Naive thymus-derived CD4-positive, alpha-beta T cell (primary cell): ENCODE measurements around the gene SIPA1L3. TPM values are rescaled to one million over a fixed set of nuclear protein-coding genes. Genes with fewer than 3 reads are reported as not detected.

ENCODE experiments used
- ATAC-seq: fragments of 150-1000 bp; cut with Tn5 transposase; 2 replicates; pipeline ENCODE4 v1.10.0; 2021; ENCODE audit warnings: mild to moderate bottlenecking, moderate library complexity
- CTCF ChIA-PET: fragments of 350-600 bp; sonication (Branson Sonifier 250); formaldehyde crosslinking; loops from one replicate; lab custom pipeline; 2021; ENCODE audit warnings: antibody characterized with exemption; lab: Charles Lee
- POLR2A ChIA-PET: fragments of 350-600 bp; sonication (Branson Sonifier 250); formaldehyde crosslinking; loops from one replicate; lab custom pipeline; 2021; ENCODE audit warnings: antibody characterized with exemption, inconsistent platforms; lab: Charles Lee
- DNase-seq, 9 donors: peaks; one replicate each; pipeline versions ENCODE4 v3.0.0 to v3.0.0-alpha.2; 2020 to 2022; ENCODE audit warnings: mixed read lengths in 1 of 9
- H3K27ac ChIP-seq: one replicate; pipeline ENCODE4 v1.7.0; 2013; ENCODE audit warnings: mild to moderate bottlenecking, low read depth, low read length, moderate library complexity
- H3K27me3 ChIP-seq, 2 donors: one replicate each; pipeline ENCODE4 v1.7.0; 2013; ENCODE audit warnings: low read length in 2 of 2, mild to moderate bottlenecking in 2 of 2, moderate library complexity in 2 of 2; ENCODE audit not compliant: control insufficient read depth in 2 of 2, insufficient read depth in 2 of 2
- H3K36me3 ChIP-seq, 3 experiments: 1 replicate in 2 of 3; 2 replicates in 1 of 3; pipeline ENCODE4 v1.7.0; 2013; ENCODE audit warnings: low read length in 3 of 3, mild to moderate bottlenecking in 3 of 3, moderate library complexity in 1 of 3; ENCODE audit not compliant: insufficient read depth in 3 of 3, control insufficient read depth in 2 of 3
- H3K4me1 ChIP-seq, 2 donors: one replicate each; pipeline ENCODE4 v1.7.0; 2013; ENCODE audit warnings: low read length in 2 of 2, mild to moderate bottlenecking in 2 of 2, moderate library complexity in 1 of 2; ENCODE audit not compliant: control insufficient read depth in 2 of 2, insufficient read depth in 2 of 2
- H3K4me3 ChIP-seq: 2 replicates; pipeline ENCODE4 v1.7.0; 2013; ENCODE audit warnings: mild to moderate bottlenecking, low read length
- H3K9me3 ChIP-seq, 3 experiments: 1 replicate in 2 of 3; 2 replicates in 1 of 3; pipeline ENCODE4 v1.7.0; 2013; ENCODE audit warnings: low read length in 3 of 3; ENCODE audit not compliant: control insufficient read depth in 2 of 3
- H3K27ac Mint-ChIP-seq, 9 donors: one replicate each; pipeline ENCODE4 v1.8.0; 2020 to 2022; ENCODE audit warnings: mixed read lengths in 9 of 9, mild to moderate bottlenecking in 8 of 9, moderate library complexity in 5 of 9, inconsistent platforms in 2 of 9
- H3K27me3 Mint-ChIP-seq, 5 donors: one replicate each; pipeline ENCODE4 v1.8.0; 2021 to 2022; ENCODE audit warnings: mixed read lengths in 5 of 5, mild to moderate bottlenecking in 1 of 5
- H3K36me3 Mint-ChIP-seq, 5 donors: one replicate each; pipeline ENCODE4 v1.8.0; 2020 to 2022; ENCODE audit warnings: mixed read lengths in 5 of 5, mild to moderate bottlenecking in 3 of 5, inconsistent platforms in 1 of 5
- H3K4me1 Mint-ChIP-seq, 7 donors: one replicate each; pipeline ENCODE4 v1.8.0; 2020 to 2022; ENCODE audit warnings: mixed read lengths in 7 of 7, mild to moderate bottlenecking in 3 of 7, inconsistent platforms in 1 of 7
- H3K4me3 Mint-ChIP-seq, 10 donors: one replicate each; pipeline ENCODE4 v1.8.0; 2020 to 2022; ENCODE audit warnings: mild to moderate bottlenecking in 10 of 10, mixed read lengths in 10 of 10, moderate library complexity in 6 of 10, inconsistent platforms in 2 of 10
- H3K9me3 Mint-ChIP-seq, 11 donors: one replicate each; pipeline ENCODE4 v1.8.0; 2020 to 2022; ENCODE audit warnings: mixed read lengths in 11 of 11, mild to moderate bottlenecking in 4 of 11, inconsistent platforms in 1 of 11, moderate library complexity in 1 of 11
- intact Hi-C, 2 donors: fragments of 100-400 bp; cut with micrococcal nuclease; formaldehyde crosslinking; loops; one replicate each; pipeline ENCODE4 v1.15.1; 2023
- polyA plus RNA-seq, 2 donors: library from polyadenylated mRNA; unstranded; fragments of 300-500 nt; fragmentation: Illumina TruSeq; gene quantifications; one replicate each; pipeline ENCODE4 v1.2.3, GENCODE V29; 2021
- total RNA-seq, 6 experiments: library from RNA in 5 of 6; stranded (reverse) in 5 of 6; gene quantifications; 1 replicate in 5 of 6; 2 replicates in 1 of 6; pipeline ENCODE4 v1.2.3 and lab custom pipeline; 2021 to 2026

The SIPA1L3 gene
- total and polyA plus RNA-seq, 7 experiments from 2014 or later, result 0.91 to 38.7 (median 22.5) TPM

GRCh38 chr19:38120471-38121025, 213.5 kb downstream of the SIPA1L3 start:
- CTCF ChIA-PET, result no interaction called here

DNA sequence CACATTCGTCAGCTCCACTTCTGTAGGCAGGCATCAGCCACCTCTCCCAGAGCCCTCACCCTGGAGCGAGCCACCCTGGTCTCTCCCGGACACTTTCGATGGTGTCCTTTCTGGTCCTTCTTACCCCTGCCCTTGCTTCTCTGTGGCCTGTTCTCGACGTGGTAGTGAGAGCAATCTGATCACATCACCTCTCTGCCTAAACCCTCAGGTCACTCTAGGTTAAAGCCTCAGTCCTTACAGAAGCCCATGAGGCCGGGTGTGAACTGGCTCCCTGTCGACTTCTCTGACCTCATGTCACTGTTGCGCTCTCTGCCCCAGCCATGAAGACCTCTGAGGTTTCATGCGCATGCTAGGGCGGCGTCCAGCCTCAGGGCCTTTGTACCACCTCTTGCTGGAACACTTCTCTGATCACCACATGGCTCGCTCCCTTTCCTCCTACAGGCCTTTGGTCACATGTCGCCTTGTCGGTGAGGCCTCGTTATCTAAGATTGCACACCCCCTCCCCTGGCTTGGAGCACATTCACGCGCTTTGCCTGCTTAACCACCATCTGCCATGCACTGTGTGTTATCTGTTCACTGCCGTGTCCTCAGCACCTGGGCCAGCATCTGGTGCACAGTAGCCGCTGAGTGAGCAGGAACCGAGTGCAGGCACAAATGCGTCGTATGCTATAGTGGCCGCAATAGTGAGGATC, 215.5 kb downstream of the SIPA1L3 start:
- Mint-ChIP-seq H3K36me3 (peaks cover 20 to 57% (median 42%) of the 10 kb centered on the region in 5 donors), H3K4me3 (peak overlapping the region in 1 of 10 donors; percentile 25), H3K4me1 (peaks cover 0 to 2% (median 0%) of the 10 kb centered on the region in 7 donors), H3K27ac (no peak overlapping the region), H3K27me3 (no peaks in the 10 kb centered on the region), H3K9me3 (peaks cover 0 to 36% (median 21%) of the 10 kb centered on the region in 11 donors)
- Histone ChIP-seq H3K4me3 (no peak overlapping the region), H3K27me3 (no peaks in the 10 kb centered on the region), H3K27ac (no peak overlapping the region), H3K4me1 (no peaks in the 10 kb centered on the region), H3K36me3 (peaks cover 0 to 21% (median 5%) of the 10 kb centered on the region in 3 experiments), H3K9me3 (peaks cover 0 to 7% (median 0%) of the 10 kb centered on the region in 3 experiments)
- no peak for ATAC-seq
- POLR2A ChIA-PET, result no interaction called here
- intact Hi-C loops, result no loop called here
- no peak for DNase-seq
- CTCF ChIA-PET, result no interaction called here

More at GRCh38 chr19:38120471-38121025, 213.5 kb downstream of the SIPA1L3 start:
- Histone ChIP-seq H3K36me3 (peaks cover 0 to 21% (median 5%) of the 10 kb centered on the region in 3 experiments), H3K27me3 (no peaks in the 10 kb centered on the region), H3K4me3 (no peak overlapping the region), H3K4me1 (no peaks in the 10 kb centered on the region), H3K27ac (no peak overlapping the region), H3K9me3 (peaks cover 0 to 7% (median 0%) of the 10 kb centered on the region in 3 experiments)
- H3K4me3 Mint-ChIP-seq, result no peak overlapping the region
- POLR2A ChIA-PET, result no interaction called here
- H3K4me1 Mint-ChIP-seq, result peaks cover under 1 to 5% (median 3%) of the 10 kb centered on the region in 7 donors
- H3K27ac Mint-ChIP-seq, result no peak overlapping the region
- intact Hi-C loops, result no loop called here
- H3K36me3 Mint-ChIP-seq, result peaks cover 20 to 53% (median 48%) of the 10 kb centered on the region in 5 donors
- H3K9me3 Mint-ChIP-seq, result peaks cover 0 to 35% (median 20%) of the 10 kb centered on the region in 11 donors
- H3K27me3 Mint-ChIP-seq, result no peaks in the 10 kb centered on the region
- DNase-seq (no peak), ATAC-seq (no peak)

DNA sequence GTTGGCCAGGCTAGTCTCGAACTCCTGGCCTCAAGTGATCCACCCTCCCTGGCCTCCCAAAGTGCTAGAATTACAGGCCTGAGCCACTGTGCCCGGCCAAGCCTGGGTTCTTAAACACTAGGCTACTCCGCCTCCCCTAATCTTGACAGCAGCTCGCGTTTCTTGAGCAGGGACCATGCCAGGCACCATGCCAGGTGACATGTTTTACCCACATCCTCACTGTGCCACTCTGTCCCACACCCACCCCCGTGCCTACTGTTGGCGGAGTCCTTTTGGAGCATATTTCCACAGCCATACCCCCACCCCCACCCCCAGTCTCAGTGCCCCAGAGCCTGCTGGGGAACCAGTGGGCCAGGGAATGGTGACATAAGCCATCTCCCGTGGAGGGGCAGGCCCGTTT, 218.2 kb downstream of the SIPA1L3 start:
- H3K4me1 ChIP-seq, result no peaks in the 10 kb centered on the region
- H3K27me3 ChIP-seq, result no peaks in the 10 kb centered on the region
- no peak for DNase-seq
- peaks cover 0 to 2% (median 0%) of the 10 kb centered on the region in 7 donors for H3K4me1 Mint-ChIP-seq
- POLR2A ChIA-PET, result no interaction called here
- H3K27me3 Mint-ChIP-seq, result no peaks in the 10 kb centered on the region
- intact Hi-C loops, result no loop called here
- H3K9me3 ChIP-seq, result peaks cover 0 to 5% (median 0%) of the 10 kb centered on the region in 3 experiments
- no peak overlapping the region for H3K27ac ChIP-seq
- H3K9me3 Mint-ChIP-seq, result peaks cover 0 to 24% (median 14%) of the 10 kb centered on the region in 11 donors
- no peak overlapping the region for H3K4me3 Mint-ChIP-seq
- H3K36me3 Mint-ChIP-seq, result peaks cover 9 to 35% (median 20%) of the 10 kb centered on the region in 5 donors
- H3K27ac Mint-ChIP-seq, result peak overlapping the region in 1 of 9 donors; percentile 36
- no peak overlapping the region for H3K4me3 ChIP-seq
- CTCF ChIA-PET, result no interaction called here
- peaks cover 0 to 7% (median 5%) of the 10 kb centered on the region in 3 experiments for H3K36me3 ChIP-seq
- ATAC-seq, result no peak

- Mint-ChIP-seq H3K4me3 (no peak overlapping the region), H3K27me3 (no peaks in the 10 kb centered on the region), H3K4me1 (peaks cover 0 to 8% (median 0%) of the 10 kb centered on the region in 7 donors), H3K9me3 (peaks cover 0 to 3% (median 2%) of the 10 kb centered on the region in 11 donors), H3K27ac (no peak overlapping the region), H3K36me3 (peaks cover 0 to 37% (median 5%) of the 10 kb centered on the region in 5 donors)
- intact Hi-C loops, result no loop called here
- no peak for ATAC-seq
- H3K9me3 ChIP-seq, result no peaks in the 10 kb centered on the region
- ChIA-PET CTCF (no interaction called here), POLR2A (no interaction called here)
- H3K4me3 ChIP-seq, result no peak overlapping the region
- H3K27ac ChIP-seq, result no peak overlapping the region
- H3K4me1 ChIP-seq, result no peaks in the 10 kb centered on the region
- no peak for DNase-seq
- no peaks in the 10 kb centered on the region for H3K27me3 ChIP-seq
- H3K36me3 ChIP-seq, result peaks cover 0 to 7% (median 0%) of the 10 kb centered on the region in 3 experiments
Measured at GRCh38 chr19:38130399-38130798, 223.4 kb downstream of the SIPA1L3 start.

DNA sequence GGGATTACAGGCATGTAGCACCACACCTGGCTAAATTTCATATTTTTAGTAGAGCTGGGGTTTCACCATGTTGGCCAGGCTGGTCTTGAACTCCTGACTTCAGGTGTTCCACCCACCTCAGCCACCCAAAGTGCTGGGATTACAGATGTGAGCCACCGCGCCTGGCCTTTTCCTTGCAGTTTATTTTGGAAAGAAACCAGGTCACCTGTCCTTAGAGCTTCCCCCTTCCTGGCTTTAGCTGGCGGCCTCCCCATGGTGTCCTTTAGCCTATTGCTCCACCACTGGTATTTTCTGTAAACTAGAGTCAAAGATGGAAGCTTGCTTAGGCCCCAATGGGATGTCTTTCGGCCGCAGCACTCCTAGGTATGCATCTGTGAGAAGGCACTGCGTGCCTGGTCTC, 225.8 kb downstream of the SIPA1L3 start:
- ATAC-seq (no peak), DNase-seq (no peak)
- POLR2A ChIA-PET, result no interaction called here
- H3K27ac ChIP-seq, result no peak overlapping the region
- Mint-ChIP-seq H3K4me3 (no peak overlapping the region), H3K27me3 (no peaks in the 10 kb centered on the region), H3K36me3 (peaks cover 0 to 25% (median 5%) of the 10 kb centered on the region in 5 donors), H3K9me3 (no peaks in the 10 kb centered on the region), H3K4me1 (peaks cover 0 to 8% (median 0%) of the 10 kb centered on the region in 7 donors), H3K27ac (peak overlapping the region in 1 of 9 donors; percentile 33)
- H3K27me3 ChIP-seq, result no peaks in the 10 kb centered on the region
- no peaks in the 10 kb centered on the region for H3K4me1 ChIP-seq
- CTCF ChIA-PET, result no interaction called here
- H3K9me3 ChIP-seq, result no peaks in the 10 kb centered on the region
- H3K4me3 ChIP-seq, result no peak overlapping the region
- intact Hi-C loops, result no loop called here
- H3K36me3 ChIP-seq, result peaks cover 0 to 7% (median 0%) of the 10 kb centered on the region in 3 experiments

DNA sequence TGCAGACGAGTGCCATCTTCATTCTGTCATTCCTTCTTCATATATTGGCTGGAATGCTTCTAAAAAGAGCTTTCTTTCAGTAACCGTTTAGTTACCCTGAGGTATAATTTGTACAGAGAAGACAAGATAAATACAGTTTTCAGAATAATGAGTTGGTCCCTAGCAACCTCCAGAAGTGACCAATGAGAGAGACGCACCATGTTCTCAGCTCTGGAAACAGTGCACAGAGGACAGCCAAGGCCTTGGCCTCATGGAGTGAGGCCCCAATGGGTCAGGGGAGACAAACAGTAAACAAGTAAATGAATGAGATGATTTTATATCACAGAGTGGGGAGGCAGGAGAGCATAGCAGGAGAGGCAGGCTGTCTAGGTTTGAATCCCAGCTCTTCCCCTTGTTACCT, 226.3 kb downstream of the SIPA1L3 start:
- Mint-ChIP-seq H3K36me3 (peaks cover 0 to 25% (median 5%) of the 10 kb centered on the region in 5 donors), H3K4me3 (no peak overlapping the region), H3K27me3 (no peaks in the 10 kb centered on the region), H3K4me1 (peaks cover 0 to 8% (median 0%) of the 10 kb centered on the region in 7 donors), H3K27ac (peak overlapping the region in 3 of 9 donors; percentile 33 to 56 (median 36)), H3K9me3 (no peaks in the 10 kb centered on the region)
- H3K4me1 ChIP-seq, result no peaks in the 10 kb centered on the region
- no peak overlapping the region for H3K27ac ChIP-seq
- intact Hi-C loops, result no loop called here
- H3K36me3 ChIP-seq, result peaks cover 0 to 7% (median 0%) of the 10 kb centered on the region in 3 experiments
- ATAC-seq (no peak), DNase-seq (no peak)
- H3K27me3 ChIP-seq, result no peaks in the 10 kb centered on the region
- H3K9me3 ChIP-seq, result no peaks in the 10 kb centered on the region
- POLR2A ChIA-PET, result no interaction called here
- CTCF ChIA-PET, result no interaction called here
- H3K4me3 ChIP-seq, result no peak overlapping the region
